Activated B cell treated with CpG ODN at 0.5 μM for 24 hours (primary cell): ENCODE data around the gene HCK. TPM values are rescaled to one million over a fixed set of nuclear protein-coding genes. Genes with fewer than 3 reads are reported as not detected.
A peak's percentile ranks its signal among the peaks of the same experiment; 100 is the strongest.

Experiments used
- ATAC-seq: fragments of 200-7000 bp; cut with Tn5 transposase; one replicate; pipeline ENCODE4 v1.10.0; 2021; ENCODE audit warnings: low read depth, mild to moderate bottlenecking, moderate library complexity
- CTCF ChIA-PET: fragments of 350-600 bp; sonication (Branson Sonifier 250); formaldehyde crosslinking; loops from one replicate; lab custom pipeline; 2021; ENCODE audit warnings: antibody characterized with exemption; lab: Charles Lee
- POLR2A ChIA-PET: fragments of 350-600 bp; sonication (Branson Sonifier 250); formaldehyde crosslinking; loops from one replicate; lab custom pipeline; 2021; ENCODE audit warnings: antibody characterized with exemption; lab: Charles Lee
- DNase-seq: peaks from one replicate; pipeline ENCODE4 v3.0.0; 2022
- H3K27ac Mint-ChIP-seq: one replicate; pipeline ENCODE4 v1.8.0; 2020; ENCODE audit warnings: mixed read lengths
- H3K27me3 Mint-ChIP-seq: one replicate; pipeline ENCODE4 v1.8.0; 2021; ENCODE audit warnings: mixed read lengths
- H3K36me3 Mint-ChIP-seq: one replicate; pipeline ENCODE4 v1.8.0; 2021; ENCODE audit warnings: low read depth, mixed read lengths
- H3K4me1 Mint-ChIP-seq: one replicate; pipeline ENCODE4 v1.8.0; 2021; ENCODE audit warnings: mixed read lengths
- H3K4me3 Mint-ChIP-seq: one replicate; pipeline ENCODE4 v1.8.0; 2020; ENCODE audit warnings: mild to moderate bottlenecking, mixed read lengths
- H3K9me3 Mint-ChIP-seq: one replicate; pipeline ENCODE4 v1.8.0; 2020; ENCODE audit warnings: mixed read lengths
- CTCF ChIP-seq: fragments of 200-600 bp; IDR thresholded peaks from one replicate; pipeline ENCODE4 v1.8.0; 2022; ENCODE audit warnings: antibody characterized with exemption, mild to moderate bottlenecking
- intact Hi-C: fragments of 100-400 bp; cut with micrococcal nuclease; formaldehyde crosslinking; loops from one replicate; pipeline ENCODE4 v1.15.1; 2024
- total RNA-seq: library from RNA; stranded (reverse); gene quantifications from 2 replicates; pipeline ENCODE4 v1.2.3, GENCODE V29; 2022

The HCK gene
- total RNA-seq, 1 donor from 2014 or later = 183 TPM

DNA sequence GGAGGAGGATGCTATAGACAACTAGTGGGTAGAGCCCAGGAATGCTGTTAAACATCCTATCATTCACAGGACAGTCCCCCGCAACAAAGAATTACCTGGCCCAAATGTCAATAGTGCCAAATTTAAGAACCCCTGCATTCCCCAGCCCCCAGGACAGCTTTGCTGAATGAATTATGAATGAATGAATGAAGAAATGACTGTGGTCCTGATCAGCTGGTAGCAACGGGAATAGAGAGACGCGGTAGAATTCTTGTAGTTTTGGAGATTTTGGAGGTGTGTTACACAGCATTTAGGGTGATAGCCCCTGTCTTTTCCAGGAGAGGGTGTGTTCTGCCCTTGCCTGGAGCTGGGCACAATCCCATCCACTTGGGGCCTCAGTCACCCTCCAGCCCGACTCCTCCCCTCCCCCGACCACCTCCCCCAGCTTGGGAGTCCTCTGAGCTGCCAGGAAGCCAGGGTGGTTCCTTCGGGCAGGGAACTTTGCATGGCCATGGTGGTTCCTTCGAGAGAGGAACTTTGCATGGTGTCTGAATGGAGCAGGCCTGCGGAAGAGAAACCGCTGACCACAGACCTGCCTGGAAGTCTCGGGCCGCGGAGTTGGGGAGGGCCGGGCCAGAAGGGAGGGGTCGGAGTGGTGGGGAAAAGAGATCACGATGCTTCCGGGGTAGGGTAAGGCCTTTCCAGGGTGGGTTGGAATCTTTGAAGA lies 1.0 kb upstream of the HCK start:
- intact Hi-C loops = loop anchor here (5.0 kb wide), 2 partner anchors 156 to 306 kb away; partner anchors contain the start of genes ASXL1, PLAGL2 and POFUT1
- Mint-ChIP-seq H3K4me1 (peaks cover 43% of the 10 kb centered on the region), H3K4me3 (peak overlapping the region; percentile 93), H3K9me3 (no peaks in the 10 kb centered on the region), H3K36me3 (peaks cover 30% of the 10 kb centered on the region), H3K27me3 (no peaks in the 10 kb centered on the region), H3K27ac (peak overlapping the region; percentile 93)
- POLR2A ChIA-PET = interaction anchor here (3.5 to 14.4 kb wide), 3 partner anchors 12 to 40 kb away, joined by 15 to 453 read pairs (median 39); no protein-coding TSS in a partner anchor
- DNase-seq (peak; percentile 37), ATAC-seq (peak; percentile 32)
- CTCF ChIA-PET = interaction anchor here (1.2 kb wide), 1 partner anchor 16 kb away, joined by 7 read pairs; no protein-coding TSS in a partner anchor
- TF ChIP-seq CTCF = no peak

- Mint-ChIP-seq H3K36me3 (peaks cover 32% of the 10 kb centered on the region), H3K9me3 (no peaks in the 10 kb centered on the region), H3K27ac (peak overlapping the region; percentile 93), H3K27me3 (no peaks in the 10 kb centered on the region), H3K4me1 (peaks cover 50% of the 10 kb centered on the region), H3K4me3 (peak overlapping the region; percentile 93)
- CTCF ChIA-PET = interaction anchor here (1.2 to 2.3 kb wide), 4 partner anchors 10 to 21 kb away, joined by 6 to 20 read pairs (median 10); no protein-coding TSS in a partner anchor
- POLR2A ChIA-PET = interaction anchor here (1.2 to 14.4 kb wide), 7 partner anchors 12 to 172 kb away, joined by 3 to 453 read pairs (median 16); no protein-coding TSS in a partner anchor
- intact Hi-C loops = loop anchor here (1.0 to 5.0 kb wide), 5 partner anchors 11 to 306 kb away; partner anchors contain the start of genes ASXL1, PLAGL2 and POFUT1
- ATAC-seq (no peak), DNase-seq (no peak)
- TF ChIP-seq CTCF = no peak
Measured at GRCh38 chr20:32051720-32052089, 337 bp upstream of the HCK start.

DNA sequence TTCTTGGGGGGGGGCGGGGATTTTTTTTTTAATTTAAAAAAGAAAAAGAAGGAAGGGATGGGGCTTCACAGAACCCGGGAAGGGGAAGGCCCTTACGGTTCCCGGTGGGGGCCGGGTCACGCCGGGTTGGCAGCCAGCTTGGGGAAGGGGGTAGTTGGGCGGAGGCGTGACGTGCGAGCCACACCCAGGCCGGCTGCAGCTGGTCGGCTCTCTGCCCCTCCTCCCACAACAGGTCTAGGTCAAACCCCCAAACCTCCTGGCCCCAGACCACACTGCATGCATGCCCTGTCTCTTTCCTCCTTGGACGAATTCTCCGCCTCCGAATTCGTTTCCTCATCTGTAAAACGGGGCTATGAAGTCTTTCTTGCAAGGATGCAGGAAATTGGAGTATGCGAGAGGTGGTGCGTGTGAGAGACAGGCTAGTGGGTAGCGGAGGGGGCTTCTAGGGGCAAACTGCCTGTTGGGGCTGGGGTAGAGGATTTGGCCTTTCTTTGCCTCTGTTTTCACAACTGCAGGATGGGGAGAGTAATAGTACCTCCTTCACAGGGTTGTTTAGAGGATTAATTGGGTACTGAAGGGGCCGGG lies 828 bp downstream of the HCK start:
- DNase-seq (peak; percentile 65), ATAC-seq (peak; percentile 74)
- ChIA-PET CTCF (interaction anchor here (1.3 to 2.3 kb wide), 6 partner anchors 9 to 38 kb away, joined by 3 to 20 read pairs (median 5); no protein-coding TSS in a partner anchor), POLR2A (interaction anchor here (0.7 to 14.4 kb wide), 14 partner anchors 11 to 306 kb away, joined by 3 to 453 read pairs (median 5); partner anchors contain the start of gene TM9SF4)
- Mint-ChIP-seq H3K4me1 (peaks cover 60% of the 10 kb centered on the region), H3K9me3 (no peaks in the 10 kb centered on the region), H3K27ac (peak overlapping the region; percentile 93), H3K4me3 (peak overlapping the region; percentile 93), H3K27me3 (no peaks in the 10 kb centered on the region), H3K36me3 (peaks cover 40% of the 10 kb centered on the region)
- intact Hi-C loops = loop anchor here (1.0 to 5.0 kb wide), 5 partner anchors 9 to 304 kb away; partner anchors contain the start of genes ASXL1, PLAGL2 and POFUT1
- TF ChIP-seq CTCF = no peak

GRCh38 chr20:32053648-32054047 lies 1.6 kb downstream of the HCK start:
- peaks cover 68% of the 10 kb centered on the region for H3K4me1 Mint-ChIP-seq
- H3K27me3 Mint-ChIP-seq = no peaks in the 10 kb centered on the region

More at GRCh38 chr20:32053648-32054047, 1.6 kb downstream of the HCK start:
- Mint-ChIP-seq H3K4me3 (peak overlapping the region; percentile 93), H3K36me3 (peaks cover 42% of the 10 kb centered on the region), H3K27ac (peak overlapping the region; percentile 70), H3K9me3 (no peaks in the 10 kb centered on the region)
- intact Hi-C loops = loop anchor here (2.0 to 5.0 kb wide), 3 partner anchors 15 to 304 kb away; partner anchors contain the start of genes ASXL1, PLAGL2 and POFUT1
- TF ChIP-seq CTCF = no peak
- ATAC-seq = no peak
- no peak for DNase-seq
- POLR2A ChIA-PET = interaction anchor here (0.6 to 14.4 kb wide), 10 partner anchors 10 to 149 kb away, joined by 3 to 453 read pairs (median 10); no protein-coding TSS in a partner anchor
- CTCF ChIA-PET = interaction anchor here (1.5 to 2.3 kb wide), 5 partner anchors 9 to 37 kb away, joined by 4 to 20 read pairs (median 6); no protein-coding TSS in a partner anchor
